Small intestine (tissue), 7 donors: ENCODE data around the gene PEMT. TPM values are rescaled to one million over a fixed set of nuclear protein-coding genes. Genes with fewer than 3 reads are reported as not detected.
"Not testable (repeated sequence)": the region's sequence is repeated elsewhere in the genome, so short reads cannot be mapped to it uniquely, and the experiment has no call there.

ENCODE experiments used
- DNase-seq, 2 donors: peaks; one replicate each; pipeline versions ENCODE4 v3.0.0 to v3.0.0-alpha.2; 2013
- FAIRE-seq: peaks from 2 replicates; lab custom pipeline; 2012; peaks lifted over from hg19 to GRCh38; lab: Jason Lieb, UNC
- H3K27ac ChIP-seq, 3 donors: one replicate each; pipeline ENCODE4 v1.5.1; 2013; ENCODE audit warnings: low read length in 2 of 3, mild to moderate bottlenecking in 2 of 3, control low read depth in 1 of 3, inconsistent platforms in 1 of 3, low read depth in 1 of 3, moderate library complexity in 1 of 3
- H3K27me3 ChIP-seq, 3 donors: one replicate each; pipeline ENCODE4 v1.6.1; 2013; ENCODE audit warnings: low read length in 3 of 3, inconsistent platforms in 1 of 3; ENCODE audit not compliant: control insufficient read depth in 3 of 3, insufficient read depth in 3 of 3
- H3K36me3 ChIP-seq, 3 donors: one replicate each; pipeline ENCODE4 v1.6.1; 2013; ENCODE audit warnings: low read length in 3 of 3, inconsistent platforms in 1 of 3, low read depth in 1 of 3, mild to moderate bottlenecking in 1 of 3, moderate library complexity in 1 of 3; ENCODE audit not compliant: control insufficient read depth in 3 of 3, insufficient read depth in 2 of 3
- H3K4me1 ChIP-seq, 3 donors: one replicate each; pipeline ENCODE4 v1.6.1; 2013; ENCODE audit warnings: low read length in 2 of 3, inconsistent platforms in 1 of 3, low read depth in 1 of 3, mild to moderate bottlenecking in 1 of 3, moderate library complexity in 1 of 3; ENCODE audit not compliant: control insufficient read depth in 3 of 3, insufficient read depth in 2 of 3
- H3K4me3 ChIP-seq, 3 donors: one replicate each; pipeline ENCODE4 v1.5.1; 2013; ENCODE audit warnings: low read length in 3 of 3, control low read depth in 1 of 3, inconsistent platforms in 1 of 3, low read depth in 1 of 3, mild to moderate bottlenecking in 1 of 3, moderate library complexity in 1 of 3
- H3K9me3 ChIP-seq, 2 donors: one replicate each; pipeline ENCODE4 v1.6.1; 2013; ENCODE audit warnings: low read depth in 1 of 2, low read length in 1 of 2; ENCODE audit not compliant: control insufficient read depth in 2 of 2, insufficient read depth in 1 of 2
- WGBS, 3 donors: extraction: QIAGEN DNeasy Blood & Tissue Kit; methylation state at CpG; one replicate each; pipeline ENCODE4 v1.1.7; 2013; 5-methylcytosine and 5-hydroxymethylcytosine counted together
- polyA plus RNA-seq, 4 donors: library from polyadenylated mRNA; stranded (reverse) in 3 of 4; unstranded in 1 of 4; fragments of 200-250 nt in 3 of 4; fragments of 120-200 nt in 1 of 4; gene quantifications; one replicate each; pipeline versions ENCODE4 v1.2.1 to v1.2.3, GENCODE V29; 2013
- donor health status: healthy with polysubstance abuse.
- donor health status: control.
- donor health status: control.
- donor health status: Bipolar disorder and iron deficiency.
- donor health status: healthy.

PEMT gene
- polyA plus RNA-seq, 4 donors: 23.0 to 42.0 (median 32.8) TPM

DNA sequence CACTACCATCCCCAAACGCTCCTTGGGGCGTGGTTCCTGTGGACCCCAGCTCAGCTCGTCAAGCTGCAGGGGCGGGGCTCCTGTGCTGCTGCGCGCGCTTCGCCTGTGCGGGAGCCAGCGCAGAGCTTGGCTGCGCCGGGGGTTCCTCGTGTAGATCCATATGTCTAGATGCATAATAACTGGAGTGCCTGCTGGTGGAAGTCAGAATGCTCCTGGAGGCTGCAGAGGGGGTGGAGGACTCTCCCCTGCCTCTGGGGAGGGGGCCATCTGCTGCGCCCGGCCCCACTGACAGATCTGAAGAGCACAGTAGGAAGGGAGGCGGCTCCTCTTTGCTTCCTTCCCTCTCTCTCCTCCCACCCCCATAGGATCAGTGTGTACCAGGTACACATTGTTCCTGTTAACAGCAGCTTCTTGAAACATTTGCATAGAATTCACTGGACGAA is 99.9 kb downstream of the PEMT start:
- WGBS, 3 donors: 85 to 91% (median 88%) methylated on average over 14 to 17 of the region's 17 CpGs
- DNase-seq: no peak
- no peak for FAIRE-seq
- H3K9me3 ChIP-seq: no peaks in the 10 kb centered on the region
- peaks cover 0 to 8% (median 2%) of the 10 kb centered on the region in 3 donors for H3K4me1 ChIP-seq
- H3K36me3 ChIP-seq: peaks cover 5 to 45% (median 16%) of the 10 kb centered on the region in 3 donors
- no peak overlapping the region for H3K27ac ChIP-seq
- peaks cover 0 to 16% (median 0%) of the 10 kb centered on the region in 3 donors for H3K27me3 ChIP-seq
- no peak overlapping the region for H3K4me3 ChIP-seq

DNA sequence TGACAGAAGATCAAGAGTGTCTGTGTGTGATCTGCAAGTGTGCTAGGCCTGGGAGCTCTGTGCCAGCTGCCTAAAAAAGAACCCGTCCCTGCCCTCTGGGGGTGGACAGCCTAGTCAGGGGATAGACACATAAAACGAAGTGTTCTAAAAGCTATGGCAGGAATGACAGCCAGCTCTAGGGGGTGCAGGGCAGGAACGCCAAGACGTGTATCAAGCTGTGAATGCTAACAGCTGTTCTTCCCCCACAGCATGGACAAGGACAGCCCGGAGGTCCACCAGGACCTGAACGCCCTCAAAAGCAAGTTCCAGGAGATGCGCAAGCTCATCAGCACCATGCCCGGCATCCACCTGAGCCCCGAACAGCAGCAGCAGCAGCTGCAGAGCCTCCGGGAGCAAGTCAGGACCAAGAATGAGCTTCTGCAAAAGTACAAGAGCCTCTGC is 100.5 kb downstream of the PEMT start:
- no peak for FAIRE-seq
- 84 to 94% (median 86%) methylated on average over 10 of the region's 10 CpGs for WGBS, 3 donors
- Histone ChIP-seq H3K36me3 (peaks cover 5 to 48% (median 16%) of the 10 kb centered on the region in 3 donors), H3K27ac (no peak overlapping the region), H3K4me3 (no peak overlapping the region), H3K27me3 (peaks cover 0 to 16% (median 0%) of the 10 kb centered on the region in 3 donors), H3K9me3 (no peaks in the 10 kb centered on the region), H3K4me1 (peaks cover 0 to 8% (median 2%) of the 10 kb centered on the region in 3 donors)
- no peak for DNase-seq

DNA sequence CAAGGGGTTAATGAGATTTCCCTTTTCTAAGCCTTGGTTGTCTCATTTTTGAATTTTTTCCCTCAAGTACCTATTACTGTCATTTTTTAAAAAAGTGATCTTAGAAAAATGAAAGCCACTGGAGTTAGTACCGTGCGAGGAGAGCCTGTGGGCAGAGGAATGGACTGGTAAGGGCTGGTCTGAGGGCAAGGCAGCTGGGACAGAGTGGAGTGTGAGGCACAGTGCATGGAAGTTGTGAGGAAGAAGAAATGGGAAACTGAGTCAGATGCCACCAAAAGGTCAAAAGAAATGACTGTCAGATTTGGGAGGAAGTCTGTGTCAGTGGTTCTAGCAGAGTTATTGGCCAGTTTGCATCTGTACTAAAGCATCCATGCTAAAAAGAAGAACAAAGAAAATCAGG is 103.5 kb downstream of the PEMT start:
- Histone ChIP-seq H3K27me3 (no peaks in the 10 kb centered on the region), H3K36me3 (peaks cover 9 to 61% (median 16%) of the 10 kb centered on the region in 3 donors), H3K27ac (no peak overlapping the region), H3K4me1 (no peaks in the 10 kb centered on the region), H3K9me3 (no peaks in the 10 kb centered on the region), H3K4me3 (no peak overlapping the region)
- DNase-seq (no peak), FAIRE-seq (no peak)
- WGBS, 3 donors: 49 to 86% (median 80%) methylated on average over 2 of the region's 2 CpGs

DNA sequence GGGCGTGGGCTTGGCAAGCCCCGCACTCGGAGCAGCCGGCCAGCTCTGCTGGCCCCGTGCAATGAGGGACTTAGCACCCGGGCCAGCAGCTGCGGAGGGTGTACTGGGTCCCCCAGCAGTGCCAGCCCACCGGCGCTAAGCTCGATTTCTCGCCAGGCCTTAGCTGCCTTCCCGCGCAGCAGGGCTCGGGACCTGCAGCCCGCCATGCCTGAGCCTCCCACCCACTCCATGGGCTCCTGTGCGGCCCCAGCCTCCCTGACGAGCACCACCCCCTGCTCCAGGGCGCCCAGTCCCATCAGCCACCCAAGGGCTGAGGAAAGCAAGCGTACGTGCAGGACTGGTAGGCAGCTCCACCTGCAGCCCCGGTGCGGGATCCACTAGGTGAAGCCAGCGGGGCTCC is 105.1 kb downstream of the PEMT start:
- H3K9me3 ChIP-seq, H3K4me3 ChIP-seq, H3K27me3 ChIP-seq, H3K4me1 ChIP-seq, H3K27ac ChIP-seq, FAIRE-seq, DNase-seq: not testable (repeated sequence)
- H3K36me3 ChIP-seq: peaks cover 8 to 45% (median 9%) of the 10 kb centered on the region in 3 donors
- WGBS, 3 donors: 97 to 99% (median 98%) methylated on average over 19 to 23 of the region's 23 CpGs

DNA sequence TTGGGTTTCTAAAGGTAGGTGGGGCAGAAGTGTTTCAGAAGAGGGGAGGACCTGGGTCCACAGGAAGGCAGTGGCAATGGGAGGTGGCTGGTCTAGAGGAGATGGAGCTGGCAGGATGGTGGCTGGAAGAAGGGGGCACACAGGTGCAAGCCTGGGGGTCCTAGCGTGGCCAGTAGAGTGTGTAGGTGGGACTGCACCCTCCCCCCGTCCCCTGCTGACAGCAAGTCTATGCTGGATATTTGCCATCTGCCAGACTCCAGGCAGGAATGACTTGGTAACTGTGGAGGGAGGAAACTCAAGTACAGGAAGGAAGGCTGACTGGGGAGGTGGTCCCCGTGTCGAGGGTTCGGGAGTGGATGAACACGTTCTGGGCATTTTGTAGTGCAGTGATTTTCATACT is 106.1 kb downstream of the PEMT start:
- H3K36me3 ChIP-seq: peaks cover 6 to 44% (median 9%) of the 10 kb centered on the region in 3 donors
- H3K27me3 ChIP-seq: no peaks in the 10 kb centered on the region
- H3K27ac ChIP-seq: no peak overlapping the region
- H3K4me1 ChIP-seq: no peaks in the 10 kb centered on the region
- 90 to 98% (median 93%) methylated on average over 6 of the region's 6 CpGs for WGBS, 3 donors
- no peaks in the 10 kb centered on the region for H3K9me3 ChIP-seq
- no peak for DNase-seq
- H3K4me3 ChIP-seq: no peak overlapping the region
- FAIRE-seq: no peak

DNA sequence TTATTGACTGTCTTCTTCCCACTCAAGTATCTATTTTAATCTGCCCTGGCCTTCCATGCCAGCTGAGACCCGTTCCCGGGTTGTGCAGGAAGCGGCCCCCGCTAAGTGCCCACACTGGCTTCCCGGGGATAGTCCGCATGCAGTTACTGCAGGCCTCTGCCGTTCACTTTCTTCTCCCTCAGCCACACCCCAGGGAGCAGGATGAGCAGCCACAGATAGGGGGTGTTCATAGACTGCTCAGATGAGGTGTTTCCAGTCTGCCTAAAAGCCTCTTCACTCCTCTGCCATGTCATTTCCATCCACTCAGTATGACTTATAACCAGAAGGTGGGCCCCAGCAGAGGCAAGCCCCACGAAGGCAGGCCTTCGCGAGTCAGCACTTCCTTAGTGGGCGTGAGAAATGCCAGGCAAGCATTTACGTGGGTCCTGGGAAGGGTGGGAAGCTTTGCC is 107.0 kb downstream of the PEMT start:
- Histone ChIP-seq H3K4me1 (no peaks in the 10 kb centered on the region), H3K4me3 (no peak overlapping the region), H3K27me3 (no peaks in the 10 kb centered on the region), H3K9me3 (no peaks in the 10 kb centered on the region), H3K36me3 (peaks cover 4 to 50% (median 9%) of the 10 kb centered on the region in 3 donors), H3K27ac (no peak overlapping the region)
- WGBS, 3 donors: 57 to 74% (median 68%) methylated on average over 12 of the region's 12 CpGs
- FAIRE-seq: no peak
- no peak for DNase-seq

DNA sequence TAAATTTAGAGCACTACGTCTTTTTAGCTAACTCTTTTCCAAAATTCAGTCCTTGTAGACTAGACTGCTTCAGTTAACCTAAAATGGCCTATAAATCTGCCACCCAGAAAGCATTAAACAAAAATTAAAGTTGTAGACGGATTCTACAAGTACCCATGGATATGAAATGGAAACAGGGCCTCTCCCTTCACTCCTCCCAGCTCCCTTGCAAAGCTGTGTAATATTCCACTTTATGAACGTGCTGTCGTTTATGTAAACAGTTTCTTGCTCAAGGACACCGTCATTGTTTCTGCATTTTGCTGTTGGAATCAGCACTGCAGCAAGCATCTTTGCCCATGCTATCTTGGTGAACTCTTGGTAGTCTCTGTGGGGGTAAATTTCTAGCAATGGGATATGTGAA is 109.6 kb downstream of the PEMT start:
- no peaks in the 10 kb centered on the region for H3K27me3 ChIP-seq
- WGBS, 3 donors: 78 to 80% (median 79%) methylated on average over 5 of the region's 5 CpGs
- H3K4me1 ChIP-seq: peaks cover 3 to 7% (median 3%) of the 10 kb centered on the region in 3 donors
- H3K27ac ChIP-seq: no peak overlapping the region
- H3K36me3 ChIP-seq: peaks cover 0 to 40% (median 4%) of the 10 kb centered on the region in 3 donors
- H3K4me3 ChIP-seq: no peak overlapping the region
- no peaks in the 10 kb centered on the region for H3K9me3 ChIP-seq
- FAIRE-seq: no peak
- DNase-seq: no peak

DNA sequence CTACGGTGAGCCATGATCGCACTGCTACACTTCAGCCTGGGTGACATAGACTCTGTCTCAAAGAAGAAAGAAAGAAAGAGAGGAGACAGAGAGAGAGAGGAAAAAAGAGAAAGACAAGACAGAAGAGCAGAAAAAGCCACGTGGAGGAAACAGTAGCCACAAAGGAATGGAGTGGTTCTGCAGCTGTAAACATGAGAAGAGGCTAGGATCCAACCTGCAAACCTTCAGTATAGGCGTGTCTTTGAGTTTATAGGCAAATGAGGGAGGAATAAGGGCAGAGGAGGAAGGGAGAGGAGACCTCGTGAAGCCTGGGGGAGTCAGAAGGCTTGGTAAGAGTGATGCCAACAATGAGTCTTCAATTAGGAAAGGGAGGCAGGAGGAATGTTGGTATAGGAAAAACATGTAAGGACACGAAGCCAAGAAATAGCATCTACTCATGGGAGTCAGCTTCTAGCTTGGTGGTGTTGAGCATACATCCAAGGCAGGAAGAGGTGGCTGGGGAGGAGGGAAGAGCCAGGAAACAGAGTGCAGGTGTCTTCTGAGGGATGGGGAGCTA is 110.8 kb downstream of the PEMT start:
- H3K27me3 ChIP-seq: no peaks in the 10 kb centered on the region
- 67 to 70% (median 69%) methylated on average over 6 of the region's 6 CpGs for WGBS, 3 donors
- no peak for FAIRE-seq

More for the DNA sequence above, 110.8 kb downstream of the PEMT start:
- DNase-seq: no peak
- H3K27ac ChIP-seq: no peak overlapping the region
- H3K4me3 ChIP-seq: no peak overlapping the region
- H3K9me3 ChIP-seq: no peaks in the 10 kb centered on the region
- H3K4me1 ChIP-seq: peaks cover 3 to 7% (median 3%) of the 10 kb centered on the region in 3 donors
- peaks cover 0 to 31% (median 4%) of the 10 kb centered on the region in 3 donors for H3K36me3 ChIP-seq
